ENCODE results near the gene DNM3. TPM values are rescaled to one million over a fixed set of nuclear protein-coding genes. Genes with fewer than 3 reads are reported as not detected.

Gene DNM3
- total and polyA plus RNA-seq, 2 donors (not counting 3 experiments of a cell fraction or from before 2014, with no cell fraction given): 1.4 to 2.5 TPM

GRCh38 chr1:171805395-171806115 is 35.7 kb upstream of the DNM3 start:
- Histone ChIP-seq H3K9me3 (replicated peaks; ENCODE audit: control insufficient read depth, insufficient read depth, low read length) (no peaks in the 10 kb centered on the region), H3K9me1 (replicated peaks; ENCODE audit: control insufficient read depth, extremely low read depth, insufficient read depth, low read length) (no peaks in the 10 kb centered on the region), H3K27ac (ENCODE audit: insufficient read depth, low read depth, low read length) (no peak overlapping the region), H3K4me1 (ENCODE audit: control insufficient read depth, extremely low read depth, insufficient read depth, low read length) (no peaks in the 10 kb centered on the region), H3K79me2 (ENCODE audit: control insufficient read depth, insufficient read depth, low read length) (no peaks in the 10 kb centered on the region), H3K36me3 (ENCODE audit: control insufficient read depth in 2 of 2, extremely low read depth in 1 of 2, insufficient read depth in 2 of 2, low read length in 2 of 2) (no peaks in the 10 kb centered on the region), H3K4me3 (replicated peaks in 1 of 3; ENCODE audit: insufficient read depth in 1 of 3, low read depth in 1 of 3, low read length in 3 of 3) (no peak overlapping the region), H3K4me2 (ENCODE audit: insufficient read depth, low read length) (no peak overlapping the region), H3K27me3 (ENCODE audit: control insufficient read depth in 2 of 2, insufficient read depth in 2 of 2, low read length in 2 of 2) (no peaks in the 10 kb centered on the region), H4K20me1 (replicated peaks; ENCODE audit: control insufficient read depth, extremely low read depth, insufficient read depth, low read length) (no peaks in the 10 kb centered on the region), H3K9ac (replicated peaks; ENCODE audit: extremely low read depth, insufficient read depth, low read length) (no peak overlapping the region), H2AFZ (ENCODE audit: low read depth, low read length) (no peak overlapping the region)
- dilution Hi-C loops (cut with MboI; ENCODE audit: extremely low pct_ligation_motif_present, low sequenced_read_pairs): no loop called here
- no TSS peak for BruUV-seq (replicated peaks)
- intact Hi-C loops (cut with micrococcal nuclease): no loop called here
- FAIRE-seq: no peak
- CTCF ChIA-PET: interaction anchor here (1.2 to 8.6 kb wide), 3 partner anchors 89 to 177 kb away, joined by 4 to 538 read pairs (median 5); no protein-coding TSS in a partner anchor
- DNase-seq (ENCODE audit: low read depth, low spot score): no peak
- POLR2A ChIA-PET: interaction anchor here (0.6 kb wide), 1 partner anchor 166 kb away, joined by 5 read pairs; no protein-coding TSS in a partner anchor
- TF ChIP-seq POLR2A (IDR thresholded peaks at IDR 0.05; ENCODE audit: low read depth, low read length): no peak
- TF ChIP-seq MYC (IDR thresholded peaks at IDR 0.05; ENCODE audit: low read depth, low read length): no peak
- no peak for TF ChIP-seq FOS (IDR thresholded peaks at IDR 0.05; ENCODE audit: borderline replicate concordance, insufficient read depth, low read length)
- no peak for TF ChIP-seq GATA2 (IDR thresholded peaks at IDR 0.05; ENCODE audit: insufficient read depth, insufficient read length, low read depth, low read length)
- TF ChIP-seq, protein P1, sequence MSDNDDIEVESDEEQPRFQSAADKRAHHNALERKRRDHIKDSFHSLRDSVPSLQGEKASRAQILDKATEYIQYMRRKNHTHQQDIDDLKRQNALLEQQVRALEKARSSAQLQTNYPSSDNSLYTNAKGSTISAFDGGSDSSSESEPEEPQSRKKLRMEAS (IDR thresholded peaks at IDR 0.05; ENCODE audit: insufficient read depth, insufficient read length): no peak
- TF ChIP-seq EZH2 (IDR thresholded peaks at IDR 0.05; ENCODE audit: borderline replicate concordance, low read depth, low read length, severe bottlenecking): no peak
- no peak for TF ChIP-seq POLR2AphosphoS5 (IDR thresholded peaks at IDR 0.05; ENCODE audit: insufficient read depth, low read depth, low read length)
- no peak for TF ChIP-seq JUN (IDR thresholded peaks at IDR 0.05; ENCODE audit: borderline replicate concordance, insufficient read depth, insufficient read length, low read depth)
